Testis (tissue), 3 donors: ENCODE data around the gene NAT9. TPM values are rescaled to one million over a fixed set of nuclear protein-coding genes. Genes with fewer than 3 reads are reported as not detected.

Source experiments
- DNase-seq: peaks from one replicate; pipeline ENCODE4 v3.0.0-alpha.2; 2019
- H3K27ac ChIP-seq, 2 donors: fragments of 200-600 bp; sonication (generic); one replicate each; pipeline ENCODE4 v1.5.1; 2019
- H3K27me3 ChIP-seq: fragments of 200-600 bp; sonication (generic); one replicate; pipeline ENCODE4 v1.5.1; 2019
- H3K36me3 ChIP-seq: fragments of 200-600 bp; sonication (generic); one replicate; pipeline ENCODE4 v1.5.1; 2017; ENCODE audit warnings: low read depth; ENCODE audit errors: missing control alignments
- H3K4me1 ChIP-seq: fragments of 200-600 bp; sonication (generic); one replicate; pipeline ENCODE4 v1.5.1; 2019
- H3K4me3 ChIP-seq, 2 donors: fragments of 200-600 bp; sonication (generic); one replicate each; pipeline ENCODE4 v1.5.1; 2017 to 2019
- H3K9me3 ChIP-seq: fragments of 200-600 bp; sonication (generic); one replicate; pipeline ENCODE4 v1.5.1; 2017
- POLR2A ChIP-seq: fragments of 450-650 bp; IDR thresholded peaks from one replicate; pipeline ENCODE4 v1.6.1; 2017; ENCODE audit warnings: antibody characterized with exemption, mild to moderate bottlenecking, moderate library complexity
- WGBS, 2 donors: methylation state at CpG; one replicate each; pipeline ENCODE4 v1.1.5; 2018; 5-methylcytosine and 5-hydroxymethylcytosine counted together
- intact Hi-C: fragments of 100-400 bp; cut with DNase I; formaldehyde crosslinking; loops from one replicate; pipeline ENCODE4 v1.15.1; 2023; ENCODE audit warnings: low total_unique reads
- polyA plus RNA-seq: library from polyadenylated mRNA; stranded (reverse); fragments of 350-450 nt; fragmentation: Illumina TruSeq; extraction: RNeasy Lipid Tissue Mini Kit (QIAGEN cat#74804); gene quantifications from one replicate; pipeline ENCODE4 v1.2.3, GENCODE V29; 2014; ENCODE audit warnings: low read depth, low replicate concordance; ENCODE audit not compliant: insufficient read depth
- total RNA-seq, 2 donors: library from RNA; depleted of rRNA; stranded (reverse); fragments of >200 nt; gene quantifications; one replicate each; pipeline ENCODE4 v1.2.3, GENCODE V29; 2016
- TF ChIP-seq, protein P1 (sequence below), 3 experiments: fragments of 450-650 bp in 2 of 3; fragments of 200-600 bp in 1 of 3; sonication (generic) in 1 of 3; IDR thresholded peaks; one replicate each; pipeline ENCODE4 v1.5.1; 2016 to 2019; ENCODE audit warnings: antibody characterized with exemption in 3 of 3, mild to moderate bottlenecking in 2 of 3, moderate library complexity in 1 of 3

NAT9 gene
- total and polyA plus RNA-seq, 3 donors from 2014 or later = 43.8 to 51.3 (median 45.6) TPM

DNA sequence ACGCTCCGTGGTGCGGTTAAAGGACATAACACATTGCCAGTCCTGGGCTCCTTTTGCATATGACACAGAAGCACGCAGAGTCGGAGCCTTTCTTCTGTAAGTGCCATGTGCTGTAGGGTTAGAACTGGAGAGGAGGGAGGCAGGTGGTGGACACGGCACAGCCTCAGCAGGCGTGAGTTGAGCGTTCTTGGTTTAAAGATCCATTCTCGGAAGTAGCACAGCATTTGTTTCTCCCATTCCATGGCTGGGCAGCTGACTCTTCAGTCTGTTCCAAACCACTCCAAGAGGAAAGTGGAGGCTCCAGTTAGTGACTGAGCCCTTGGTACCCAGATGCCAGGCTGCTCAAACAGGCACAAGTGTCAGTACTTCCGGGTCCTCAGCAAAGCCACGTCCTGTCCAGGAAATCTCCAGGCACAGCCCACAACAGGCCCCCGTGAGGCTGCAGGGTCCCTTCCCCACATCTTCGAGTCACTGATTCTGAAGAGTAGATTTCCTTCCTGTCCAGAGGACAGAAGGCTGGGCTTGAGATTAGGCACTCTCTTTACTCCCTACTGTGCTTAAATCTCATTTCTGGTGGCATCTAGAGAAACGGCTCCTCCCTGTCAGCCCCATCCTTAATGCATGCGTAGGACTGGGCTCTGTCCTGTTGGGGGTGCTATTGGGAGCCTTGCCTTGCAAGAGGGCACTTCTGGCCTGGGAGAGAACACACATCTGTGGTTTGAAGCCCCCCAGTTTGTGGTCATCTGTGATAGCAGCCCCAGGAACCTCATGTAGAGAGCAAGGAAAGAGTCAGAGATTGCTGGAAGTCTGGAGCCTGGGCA is 39.6 kb upstream of the NAT9 start:
- 89 to 90% methylated on average over 15 of the region's 15 CpGs for WGBS, 2 donors

DNA sequence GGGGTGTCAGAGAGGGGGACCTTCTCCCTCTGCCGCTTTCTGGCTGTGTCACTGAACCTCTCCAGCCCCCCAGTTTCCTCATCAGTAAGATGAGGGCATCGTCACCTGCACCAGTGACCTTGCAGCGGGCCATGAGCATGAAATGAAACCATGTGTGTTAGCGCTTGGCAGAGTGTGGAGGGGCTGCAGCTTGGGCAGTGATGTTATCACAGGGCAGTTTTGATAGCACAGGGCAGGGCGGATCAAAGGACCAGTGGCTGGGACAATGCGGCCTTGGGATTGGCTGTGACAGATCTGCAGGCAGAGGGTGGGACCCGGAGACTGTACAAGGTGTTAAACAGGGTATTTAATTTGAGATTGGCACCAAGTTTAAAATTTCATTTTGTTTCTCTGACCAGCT is 38.9 kb upstream of the NAT9 start:
- no peaks in the 10 kb centered on the region for H3K27me3 ChIP-seq
- no peak overlapping the region for H3K4me3 ChIP-seq
- no peak for DNase-seq
- no peak overlapping the region for H3K27ac ChIP-seq
- intact Hi-C loops = no loop called here
- no peaks in the 10 kb centered on the region for H3K36me3 ChIP-seq
- H3K4me1 ChIP-seq = no peaks in the 10 kb centered on the region
- WGBS, 2 donors = 90 to 95% methylated on average over 7 of the region's 7 CpGs
- no peak for TF ChIP-seq POLR2A
- TF ChIP-seq, protein P1, sequence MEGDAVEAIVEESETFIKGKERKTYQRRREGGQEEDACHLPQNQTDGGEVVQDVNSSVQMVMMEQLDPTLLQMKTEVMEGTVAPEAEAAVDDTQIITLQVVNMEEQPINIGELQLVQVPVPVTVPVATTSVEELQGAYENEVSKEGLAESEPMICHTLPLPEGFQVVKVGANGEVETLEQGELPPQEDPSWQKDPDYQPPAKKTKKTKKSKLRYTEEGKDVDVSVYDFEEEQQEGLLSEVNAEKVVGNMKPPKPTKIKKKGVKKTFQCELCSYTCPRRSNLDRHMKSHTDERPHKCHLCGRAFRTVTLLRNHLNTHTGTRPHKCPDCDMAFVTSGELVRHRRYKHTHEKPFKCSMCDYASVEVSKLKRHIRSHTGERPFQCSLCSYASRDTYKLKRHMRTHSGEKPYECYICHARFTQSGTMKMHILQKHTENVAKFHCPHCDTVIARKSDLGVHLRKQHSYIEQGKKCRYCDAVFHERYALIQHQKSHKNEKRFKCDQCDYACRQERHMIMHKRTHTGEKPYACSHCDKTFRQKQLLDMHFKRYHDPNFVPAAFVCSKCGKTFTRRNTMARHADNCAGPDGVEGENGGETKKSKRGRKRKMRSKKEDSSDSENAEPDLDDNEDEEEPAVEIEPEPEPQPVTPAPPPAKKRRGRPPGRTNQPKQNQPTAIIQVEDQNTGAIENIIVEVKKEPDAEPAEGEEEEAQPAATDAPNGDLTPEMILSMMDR (IDR thresholded peaks at IDR 0.05) = no peak
- no peaks in the 10 kb centered on the region for H3K9me3 ChIP-seq

More for the DNA sequence above, 39.6 kb upstream of the NAT9 start:
- no peak overlapping the region for H3K4me3 ChIP-seq
- H3K36me3 ChIP-seq = no peaks in the 10 kb centered on the region
- H3K27me3 ChIP-seq = no peaks in the 10 kb centered on the region
- intact Hi-C loops = no loop called here
- H3K9me3 ChIP-seq = no peaks in the 10 kb centered on the region
- H3K27ac ChIP-seq = no peak overlapping the region
- no peak for TF ChIP-seq POLR2A
- TF ChIP-seq, protein P1 (IDR thresholded peaks at IDR 0.05) = no peak
- no peaks in the 10 kb centered on the region for H3K4me1 ChIP-seq
- no peak for DNase-seq

DNA sequence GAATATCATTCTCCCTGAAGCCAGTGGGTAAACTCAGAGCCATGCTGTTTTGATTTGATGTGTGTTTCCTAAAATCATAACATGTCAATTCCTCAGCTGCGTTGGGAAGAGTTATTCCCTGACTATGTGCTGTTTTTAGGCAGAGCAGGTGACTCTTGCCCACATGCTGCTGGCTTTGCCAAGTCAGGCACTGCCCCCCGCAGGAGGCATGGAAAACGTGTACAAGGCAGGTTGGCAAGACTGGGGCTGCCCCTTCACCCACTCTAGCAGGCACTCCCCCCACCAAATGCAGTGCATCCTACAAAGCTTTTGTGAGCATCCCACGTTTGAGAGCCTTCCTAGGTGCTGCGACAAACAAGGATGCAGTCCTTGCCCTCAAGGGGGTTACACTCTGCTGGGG is 38.3 kb upstream of the NAT9 start:
- Histone ChIP-seq H3K9me3 (no peaks in the 10 kb centered on the region), H3K36me3 (no peaks in the 10 kb centered on the region), H3K27me3 (no peaks in the 10 kb centered on the region), H3K27ac (no peak overlapping the region), H3K4me3 (no peak overlapping the region), H3K4me1 (no peaks in the 10 kb centered on the region)
- no peak for TF ChIP-seq POLR2A
- TF ChIP-seq, protein P1 (IDR thresholded peaks at IDR 0.05) = no peak
- DNase-seq = no peak
- 91 to 94% methylated on average over 5 of the region's 5 CpGs for WGBS, 2 donors
- intact Hi-C loops = no loop called here

DNA sequence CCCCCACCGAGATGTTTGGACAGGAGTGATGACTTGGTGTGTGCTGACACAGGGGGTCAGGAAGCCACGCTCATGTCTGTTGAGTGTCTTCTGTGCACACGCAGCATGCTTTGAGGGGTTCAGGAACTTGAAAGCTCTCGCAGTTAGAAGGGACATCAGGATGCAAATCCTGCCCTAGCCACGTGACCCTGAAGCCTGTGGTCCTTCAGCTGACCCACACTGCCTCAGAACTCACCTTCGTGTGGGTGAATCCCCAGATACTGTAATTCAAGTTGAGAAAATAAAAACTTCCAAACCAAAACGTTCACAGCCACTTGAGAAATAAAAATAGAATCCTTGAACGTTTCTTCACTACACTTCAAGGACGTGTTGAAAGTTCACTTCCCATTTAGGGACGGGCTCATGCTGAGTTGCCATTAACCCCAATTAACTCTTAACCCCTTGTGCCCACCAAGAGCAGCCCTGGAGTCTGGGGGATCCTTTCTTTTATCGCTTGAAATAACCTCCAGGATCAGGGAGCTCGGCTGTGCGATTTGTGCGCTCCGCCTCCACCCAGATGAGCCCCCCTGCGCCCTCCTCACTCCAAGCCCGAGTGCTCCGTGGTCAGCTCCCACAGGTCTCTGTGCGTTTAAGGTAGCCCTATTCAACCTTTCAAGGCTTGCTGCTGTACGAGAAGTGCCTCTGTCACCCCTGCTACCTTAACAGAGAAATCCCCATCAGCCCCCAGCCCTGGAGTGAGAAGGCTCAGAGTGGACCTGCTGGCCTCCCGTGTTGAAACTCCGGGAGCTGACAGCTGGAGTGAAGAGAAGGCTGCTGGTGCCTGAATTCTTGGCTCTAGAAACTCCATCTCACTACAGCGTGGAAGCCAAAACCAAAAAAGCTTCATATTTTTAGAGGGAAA is 36.2 kb upstream of the NAT9 start:
- Histone ChIP-seq H3K27ac (no peak overlapping the region), H3K4me3 (no peak overlapping the region), H3K4me1 (no peaks in the 10 kb centered on the region), H3K36me3 (no peaks in the 10 kb centered on the region), H3K9me3 (no peaks in the 10 kb centered on the region), H3K27me3 (no peaks in the 10 kb centered on the region)
- TF ChIP-seq, protein P1 (IDR thresholded peaks at IDR 0.05) = no peak
- no peak for TF ChIP-seq POLR2A
- DNase-seq = peak; percentile 20
- intact Hi-C loops = no loop called here
- WGBS, 2 donors = 45 to 51% methylated on average over 23 of the region's 23 CpGs
